GM23248 (cell line): Measurements from ENCODE around the gene GXYLT2. TPM values are rescaled to one million over a fixed set of nuclear protein-coding genes. Genes with fewer than 3 reads are reported as not detected.
A peak's percentile ranks its signal among the peaks of the same experiment; 100 is the strongest.

Source experiments
- DNase-seq: peaks from one replicate; pipeline ENCODE4 v3.0.0-alpha.2; 2015
- H2AFZ ChIP-seq: fragments of 200-600 bp; sonication (generic); 2 replicates; pipeline ENCODE4 v1.6.1; 2016; ENCODE audit warnings: antibody characterized with exemption
- H3F3A ChIP-seq: fragments of 200-600 bp; sonication (generic); 2 replicates; pipeline ENCODE4 v1.6.1; 2016; ENCODE audit warnings: mild to moderate bottlenecking, antibody characterized with exemption, mixed run types; ENCODE audit not compliant: insufficient read depth
- H3K27ac ChIP-seq: fragments of 200-600 bp; sonication (generic); 2 replicates; pipeline ENCODE4 v1.5.1; 2016; ENCODE audit warnings: mild to moderate bottlenecking
- H3K27me3 ChIP-seq: fragments of 200-600 bp; sonication (generic); replicated peaks from 2 replicates; pipeline ENCODE4 v1.6.1; 2016; ENCODE audit warnings: mild to moderate bottlenecking; ENCODE audit not compliant: insufficient read depth
- H3K36me3 ChIP-seq: fragments of 200-600 bp; sonication (generic); 2 replicates; pipeline ENCODE4 v1.6.1; 2016; ENCODE audit warnings: low read depth, mild to moderate bottlenecking
- H3K4me1 ChIP-seq: fragments of 200-600 bp; sonication (generic); 2 replicates; pipeline ENCODE4 v1.6.1; 2016; ENCODE audit warnings: mild to moderate bottlenecking; ENCODE audit not compliant: insufficient read depth
- H3K4me2 ChIP-seq: fragments of 200-600 bp; sonication (generic); one replicate; pipeline ENCODE4 v1.6.1; 2016; ENCODE audit warnings: mild to moderate bottlenecking; ENCODE audit not compliant: unreplicated experiment
- H3K4me3 ChIP-seq: fragments of 200-600 bp; sonication (generic); 2 replicates; pipeline ENCODE4 v1.5.1; 2016; ENCODE audit warnings: mild to moderate bottlenecking
- H3K79me2 ChIP-seq: fragments of 200-600 bp; sonication (generic); 2 replicates; pipeline ENCODE4 v1.6.1; 2016; ENCODE audit warnings: mild to moderate bottlenecking; ENCODE audit not compliant: insufficient read depth
- H3K9ac ChIP-seq: fragments of 200-600 bp; sonication (generic); 2 replicates; pipeline ENCODE4 v1.6.1; 2016; ENCODE audit warnings: mild to moderate bottlenecking
- H3K9me2 ChIP-seq: fragments of 200-600 bp; sonication (generic); 2 replicates; pipeline ENCODE4 v1.6.1; 2016; ENCODE audit warnings: mixed run types, mild to moderate bottlenecking, moderate library complexity; ENCODE audit not compliant: insufficient read depth
- H3K9me3 ChIP-seq: fragments of 200-600 bp; sonication (generic); one replicate; pipeline ENCODE4 v1.6.1; 2017; ENCODE audit warnings: low read depth
- H4K20me1 ChIP-seq: fragments of 200-600 bp; sonication (generic); 2 replicates; pipeline ENCODE4 v1.6.0; 2016; ENCODE audit not compliant: insufficient read depth
- EZH2 ChIP-seq: fragments of 200-600 bp; sonication (generic); IDR thresholded peaks from 2 replicates; pipeline ENCODE4 v1.6.1; 2018; ENCODE audit warnings: antibody characterized with exemption, mild to moderate bottlenecking; ENCODE audit not compliant: insufficient read depth, poor library complexity, severe bottlenecking
- EZH2phosphoT487 ChIP-seq: fragments of 200-600 bp; sonication (generic); IDR thresholded peaks from 2 replicates; pipeline ENCODE4 v1.6.1; 2018; ENCODE audit warnings: antibody characterized with exemption, moderate library complexity, mild to moderate bottlenecking, low read depth; ENCODE audit not compliant: insufficient read depth
- WGBS, 2 experiments: methylation state at CpG; one replicate each; pipeline ENCODE4 v1.1.6; 2015 to 2017; ENCODE audit warnings: low lambda C conversion rate in 2 of 2, low coverage in 1 of 2; ENCODE audit errors: missing lambda C conversion rate in 2 of 2; 5-methylcytosine and 5-hydroxymethylcytosine counted together
- in situ Hi-C: fragments of 300-500 bp; cut with MboI; formaldehyde crosslinking; loops from 2 replicates; pipeline ENCODE4 v1.15.0; 2020
- polyA plus RNA-seq: library from polyadenylated mRNA; unstranded; fragments of >200 nt; fragmentation: Nextera tagmentation; extraction: Ambion mirVana; gene quantifications from 2 replicates; pipeline ENCODE4 v1.2.1, GENCODE V29; 2016
- small RNA-seq: library from RNA; depleted of rRNA; stranded (forward); fragments of <200 nt; gene quantifications from one replicate; pipeline ENCODE3, GENCODE V24; 2014; ENCODE audit warnings: low read depth, low replicate concordance
- total RNA-seq: library from RNA; depleted of rRNA; stranded (reverse); fragments of >200 nt; shearing (Covaris generic); gene quantifications from 2 replicates; pipeline ENCODE4 v1.2.3, GENCODE V29; 2014; rRNA removed

The GXYLT2 gene
- total and polyA plus RNA-seq, 2 experiments from 2014 or later = 1.2 to 13.2 TPM

DNA sequence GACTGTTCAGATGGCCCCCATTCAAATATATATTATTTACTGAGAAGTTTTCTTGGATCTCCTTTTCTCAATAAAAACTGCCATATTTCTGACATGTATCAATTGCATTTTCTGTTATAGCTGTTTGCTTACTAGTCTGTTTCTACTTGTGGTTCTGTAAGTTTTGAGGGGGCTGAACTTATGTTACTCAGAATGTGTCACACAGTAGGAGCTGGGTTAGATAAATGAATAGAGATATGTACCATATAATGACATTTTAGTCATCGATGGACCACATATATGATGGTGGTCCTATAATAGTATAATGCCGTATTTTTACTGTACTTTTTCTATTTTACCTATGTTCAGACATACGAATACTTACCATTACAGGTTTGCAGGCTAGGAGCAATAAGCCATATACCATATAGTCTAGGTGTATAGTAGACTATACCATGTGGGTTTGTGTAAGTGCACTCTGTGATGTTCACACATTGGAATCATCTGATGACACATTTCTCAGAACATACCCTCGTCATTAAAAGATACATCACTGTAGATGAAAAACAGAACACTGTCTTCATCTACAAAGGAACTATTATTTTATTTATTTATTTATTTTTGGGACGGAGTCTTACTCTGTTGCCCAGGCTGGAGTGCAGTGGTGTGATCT is 131.1 kb downstream of the GXYLT2 start:
- WGBS, 2 experiments = 61 to 68% methylated on average over 5 of the region's 5 CpGs
- H3K9ac ChIP-seq = no peak overlapping the region
- no peaks in the 10 kb centered on the region for H3K9me2 ChIP-seq
- in situ Hi-C loops = no loop called here
- no peak overlapping the region for H2AFZ ChIP-seq
- H3K4me2 ChIP-seq = no peak overlapping the region
- peak; percentile 37 for DNase-seq
- H3K36me3 ChIP-seq = no peaks in the 10 kb centered on the region
- H3K9me3 ChIP-seq = no peaks in the 10 kb centered on the region
- no peaks in the 10 kb centered on the region for H3K27me3 ChIP-seq
- H3K27ac ChIP-seq = no peak overlapping the region
- no peak overlapping the region for H3K4me3 ChIP-seq
- H3F3A ChIP-seq = no peaks in the 10 kb centered on the region; the same call in 1 of the 2 replicates
- peaks cover 26% of the 10 kb centered on the region for H4K20me1 ChIP-seq
- TF ChIP-seq EZH2phosphoT487 = no peak
- TF ChIP-seq EZH2 = no peak
- peaks cover 100% of the 10 kb centered on the region for H3K79me2 ChIP-seq
- peaks cover 28% of the 10 kb centered on the region for H3K4me1 ChIP-seq

DNA sequence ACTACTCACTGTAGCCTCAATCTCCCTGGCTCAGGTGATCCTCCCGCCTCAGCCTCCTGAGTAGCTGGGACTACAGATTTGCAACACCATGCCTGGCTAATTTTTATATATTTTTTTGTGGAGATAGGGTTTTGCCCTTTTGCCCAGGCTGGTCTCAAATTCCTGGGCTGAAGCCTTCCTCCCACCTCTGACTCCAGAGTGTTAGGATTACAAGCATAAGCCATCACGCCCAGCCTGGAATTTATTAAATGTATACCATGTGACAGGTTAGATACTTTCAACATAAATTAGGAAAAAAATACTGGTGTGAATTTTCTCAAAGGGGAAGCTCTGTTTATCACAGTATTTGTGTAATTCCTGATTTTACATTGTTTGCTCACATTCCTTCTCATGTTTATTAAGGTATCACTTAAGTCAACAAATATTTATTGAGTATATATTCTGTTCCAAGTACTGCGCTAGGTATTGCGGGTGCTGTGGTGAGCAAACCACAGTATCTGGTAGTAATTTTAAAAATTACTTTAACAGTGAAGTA is 133.5 kb downstream of the GXYLT2 start:
- H3K79me2 ChIP-seq = peaks cover 100% of the 10 kb centered on the region
- no peaks in the 10 kb centered on the region for H3K36me3 ChIP-seq
- in situ Hi-C loops = no loop called here
- H3K4me3 ChIP-seq = no peak overlapping the region
- TF ChIP-seq EZH2phosphoT487 (no peak), EZH2 (no peak)
- no peak overlapping the region for H2AFZ ChIP-seq
- no peaks in the 10 kb centered on the region for H3K27me3 ChIP-seq
- peaks cover 28% of the 10 kb centered on the region for H3K4me1 ChIP-seq
- H3K9me3 ChIP-seq = no peaks in the 10 kb centered on the region
- no peak overlapping the region for H3K27ac ChIP-seq
- no peak overlapping the region for H3K9ac ChIP-seq
- WGBS, 2 experiments = 62 to 70% methylated on average over 4 of the region's 4 CpGs
- DNase-seq = no peak
- no peaks in the 10 kb centered on the region for H3K9me2 ChIP-seq
- H3F3A ChIP-seq = no peaks in the 10 kb centered on the region; the same call in 1 of the 2 replicates
- no peak overlapping the region for H3K4me2 ChIP-seq
- peaks cover 43% of the 10 kb centered on the region for H4K20me1 ChIP-seq

DNA sequence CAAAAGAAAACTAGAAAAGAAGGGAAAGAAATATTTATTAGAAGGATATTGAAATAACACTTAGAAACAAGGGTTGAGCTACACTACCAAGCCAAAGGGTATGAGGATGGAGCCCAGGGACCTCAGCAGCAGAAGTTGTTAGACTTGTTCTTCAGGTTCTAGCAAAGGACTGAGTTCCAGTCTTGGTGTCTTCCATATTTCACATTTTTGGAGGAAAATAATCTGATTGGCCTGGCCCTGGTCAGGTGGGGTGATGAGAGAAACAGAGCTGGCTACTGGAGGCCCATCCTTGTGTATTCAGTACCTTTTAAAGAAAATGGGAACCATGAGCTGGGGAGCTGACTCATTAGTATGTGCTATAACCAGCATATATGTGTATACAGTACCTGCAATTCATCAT is 137.0 kb downstream of the GXYLT2 start:
- Histone ChIP-seq H3K4me1 (peaks cover 20% of the 10 kb centered on the region), H3K27ac (no peak overlapping the region), H3K79me2 (peaks cover 94% of the 10 kb centered on the region), H3K36me3 (no peaks in the 10 kb centered on the region), H3F3A (peaks cover 15% of the 10 kb centered on the region), H3K4me2 (no peak overlapping the region), H2AFZ (no peak overlapping the region), H4K20me1 (peaks cover 56% of the 10 kb centered on the region), H3K9me3 (no peaks in the 10 kb centered on the region), H3K9ac (no peak overlapping the region), H3K4me3 (no peak overlapping the region), H3K9me2 (no peaks in the 10 kb centered on the region), H3K27me3 (no peaks in the 10 kb centered on the region)
- no peak for DNase-seq
- in situ Hi-C loops = no loop called here
- TF ChIP-seq EZH2 (no peak), EZH2phosphoT487 (no peak)

DNA sequence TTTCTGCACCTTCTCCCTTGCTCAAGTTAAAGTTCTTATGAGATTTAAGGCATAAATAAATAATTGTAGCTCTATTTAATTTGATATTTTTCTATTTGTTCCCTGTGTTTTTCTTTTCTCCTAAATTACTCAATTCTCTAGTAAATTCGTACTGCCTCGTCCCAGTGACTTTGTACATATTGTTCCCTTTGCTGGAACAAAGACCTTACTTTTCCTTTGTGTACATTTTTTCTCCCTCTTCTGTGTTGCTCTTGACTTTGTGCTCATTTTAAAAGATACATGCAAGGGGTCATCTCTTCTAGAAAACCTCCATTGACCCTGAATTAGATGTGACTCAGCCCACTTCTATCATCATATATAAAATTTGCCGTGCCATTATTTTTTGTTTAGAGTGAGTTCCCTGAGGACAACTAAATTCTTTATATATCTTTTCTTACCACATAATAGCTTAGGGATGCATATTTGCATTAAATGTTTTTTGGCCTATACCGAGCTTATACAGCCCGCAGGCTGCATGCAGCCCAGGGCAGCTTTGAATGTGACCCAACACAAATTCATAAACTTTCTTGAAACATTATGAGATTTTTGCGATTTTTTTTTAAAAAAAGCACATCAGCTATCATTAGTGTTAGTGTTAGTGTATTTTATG is 138.4 kb downstream of the GXYLT2 start:
- Histone ChIP-seq H3K4me2 (no peak overlapping the region), H3K4me3 (no peak overlapping the region), H3K79me2 (peaks cover 80% of the 10 kb centered on the region), H3K9me2 (no peaks in the 10 kb centered on the region), H2AFZ (no peak overlapping the region), H4K20me1 (peaks cover 56% of the 10 kb centered on the region; the same call in 1 of the 2 replicates), H3F3A (peaks cover 24% of the 10 kb centered on the region), H3K4me1 (peaks cover 22% of the 10 kb centered on the region), H3K36me3 (no peaks in the 10 kb centered on the region), H3K9me3 (no peaks in the 10 kb centered on the region), H3K27ac (no peak overlapping the region), H3K9ac (no peak overlapping the region), H3K27me3 (no peaks in the 10 kb centered on the region)
- in situ Hi-C loops = no loop called here
- WGBS, 2 experiments = 76 to 79% methylated on average over 6 of the region's 6 CpGs
- no peak for TF ChIP-seq EZH2phosphoT487
- no peak for TF ChIP-seq EZH2
- DNase-seq = no peak

Small RNA genes within 50 kb of the gene (small RNA-seq; reads per million reads assigned to genes)
- gene RF00017 = not detected

Other genes with a start within 250 kb of the GXYLT2 start
- gene SHQ1, start 39.6 kb upstream of the GXYLT2 start, total RNA-seq = 23.3 and 23.6 TPM in 2 replicates
- 20.4 and 24.0 TPM in 2 replicates for gene SHQ1, start 39.6 kb upstream of the GXYLT2 start, polyA plus RNA-seq
- 41.1 and 46.6 TPM in 2 replicates for gene PPP4R2, start 108.8 kb downstream of the GXYLT2 start, total RNA-seq
- 31.6 and 37.7 TPM in 2 replicates for gene PPP4R2, start 108.8 kb downstream of the GXYLT2 start, polyA plus RNA-seq
- 1.6 and 3.0 TPM in 2 replicates for gene EBLN2, start 173.6 kb downstream of the GXYLT2 start, total RNA-seq
- 0.58 and 1.7 TPM in 2 replicates for gene EBLN2, start 173.6 kb downstream of the GXYLT2 start, polyA plus RNA-seq